NCI-H1694 (cell line): ENCODE results near the gene SLF1.
"Not testable (repeated sequence)": the region's sequence is repeated elsewhere in the genome, so short reads cannot be mapped to it uniquely, and the experiment has no call there.

ENCODE experiments used
- DNase-seq: peaks from one replicate; lab custom pipeline; 2025; lab: John Stamatoyannopoulos, UW

The SLF1 gene

GRCh38 chr5:94618493-94619328 lies at the start of gene SLF1, which contains the start of gene KIAA0825:
SLF1 (plus strand) TSS chr5:94618669; CDS start chr5:94628811, 10,142 bp downstream.
KIAA0825 (minus strand) TSS chr5:94618604; CDS start chr5:94537126, 81,478 bp downstream.
- DNase-seq = peak; percentile 67

GRCh38 chr5:94571415-94571814 lies 47.1 kb upstream of the SLF1 start:
- DNase-seq = no peak

GRCh38 chr5:94573349-94573748 lies 45.1 kb upstream of the SLF1 start:
- DNase-seq = not testable (repeated sequence)

- no peak for DNase-seq
These were observed 43.3 kb upstream of the SLF1 start for GRCh38 chr5:94575196-94575595.

GRCh38 chr5:94577466-94578245 lies 40.8 kb upstream of the SLF1 start:
- no peak for DNase-seq

- DNase-seq = no peak
These were observed 23.1 kb upstream of the SLF1 start for GRCh38 chr5:94595281-94595840.

- peak; percentile 9 for DNase-seq
These were observed 4.9 kb upstream of the SLF1 start for GRCh38 chr5:94613583-94613982.

GRCh38 chr5:94614156-94614805 lies 4.2 kb upstream of the SLF1 start:
- no peak for DNase-seq

GRCh38 chr5:94615862-94616261 lies 2.6 kb upstream of the SLF1 start:
- no peak for DNase-seq

GRCh38 chr5:94618029-94618492 lies 408 bp upstream of the SLF1 start:
- DNase-seq = no peak

- DNase-seq = no peak
These were observed 1.8 kb downstream of the SLF1 start for GRCh38 chr5:94620256-94620655.

GRCh38 chr5:94621763-94622162 lies 3.3 kb downstream of the SLF1 start:
- DNase-seq = no peak

GRCh38 chr5:94623011-94623410 lies 4.5 kb downstream of the SLF1 start:
- DNase-seq = no peak

GRCh38 chr5:94623877-94624276 lies 5.4 kb downstream of the SLF1 start:
- DNase-seq = no peak

- no peak for DNase-seq
These were observed 8.7 kb downstream of the SLF1 start for GRCh38 chr5:94627191-94627590.

- DNase-seq = no peak
These were observed 13.6 kb downstream of the SLF1 start for GRCh38 chr5:94632024-94632423.

GRCh38 chr5:94640176-94640575 lies 21.7 kb downstream of the SLF1 start:
- no peak for DNase-seq

- no peak for DNase-seq
These were observed 26.6 kb downstream of the SLF1 start for GRCh38 chr5:94645053-94645452.

- no peak for DNase-seq
These were observed 28.3 kb downstream of the SLF1 start for GRCh38 chr5:94646758-94647157.

GRCh38 chr5:94649874-94650273 lies 31.4 kb downstream of the SLF1 start:
- no peak for DNase-seq

GRCh38 chr5:94658272-94658671 lies 39.8 kb downstream of the SLF1 start:
- DNase-seq = no peak

GRCh38 chr5:94660506-94660905 lies 42.0 kb downstream of the SLF1 start:
- DNase-seq = no peak
